ENCODE measurements around the gene GAPDH.

The GAPDH gene

DNA sequence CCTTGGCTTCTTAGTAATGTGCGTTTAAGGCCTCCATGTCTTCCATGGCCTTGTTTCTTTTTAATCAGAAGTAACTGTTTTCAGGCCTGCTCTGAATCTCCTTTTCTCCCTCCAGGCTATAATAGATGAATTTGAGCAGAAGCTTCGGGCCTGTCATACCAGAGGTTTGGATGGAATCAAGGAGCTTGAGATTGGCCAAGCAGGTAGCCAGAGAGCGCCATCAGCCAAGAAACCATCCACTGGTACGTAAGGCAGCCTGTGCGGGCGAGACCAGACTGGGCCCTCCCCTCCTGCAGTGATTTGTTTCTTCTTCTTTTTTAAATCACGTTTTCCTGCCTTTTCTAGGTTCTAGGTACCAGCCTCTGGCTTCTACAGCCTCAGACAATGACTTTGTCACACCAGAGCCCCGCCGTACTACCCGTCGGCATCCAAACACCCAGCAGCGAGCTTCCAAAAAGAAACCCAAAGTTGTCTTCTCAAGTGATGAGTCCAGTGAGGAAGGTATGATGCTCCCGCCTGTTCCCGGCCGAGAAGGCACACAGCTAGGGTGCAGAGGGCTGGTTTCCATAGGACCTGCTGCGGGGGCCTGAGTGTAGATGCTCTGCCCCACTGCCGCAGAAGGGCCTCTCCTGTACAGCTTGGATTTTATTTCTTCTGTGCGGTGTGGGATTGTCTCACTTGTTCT lies 3.6 kb upstream of the GAPDH start:
- no peak for DNase-seq

DNA sequence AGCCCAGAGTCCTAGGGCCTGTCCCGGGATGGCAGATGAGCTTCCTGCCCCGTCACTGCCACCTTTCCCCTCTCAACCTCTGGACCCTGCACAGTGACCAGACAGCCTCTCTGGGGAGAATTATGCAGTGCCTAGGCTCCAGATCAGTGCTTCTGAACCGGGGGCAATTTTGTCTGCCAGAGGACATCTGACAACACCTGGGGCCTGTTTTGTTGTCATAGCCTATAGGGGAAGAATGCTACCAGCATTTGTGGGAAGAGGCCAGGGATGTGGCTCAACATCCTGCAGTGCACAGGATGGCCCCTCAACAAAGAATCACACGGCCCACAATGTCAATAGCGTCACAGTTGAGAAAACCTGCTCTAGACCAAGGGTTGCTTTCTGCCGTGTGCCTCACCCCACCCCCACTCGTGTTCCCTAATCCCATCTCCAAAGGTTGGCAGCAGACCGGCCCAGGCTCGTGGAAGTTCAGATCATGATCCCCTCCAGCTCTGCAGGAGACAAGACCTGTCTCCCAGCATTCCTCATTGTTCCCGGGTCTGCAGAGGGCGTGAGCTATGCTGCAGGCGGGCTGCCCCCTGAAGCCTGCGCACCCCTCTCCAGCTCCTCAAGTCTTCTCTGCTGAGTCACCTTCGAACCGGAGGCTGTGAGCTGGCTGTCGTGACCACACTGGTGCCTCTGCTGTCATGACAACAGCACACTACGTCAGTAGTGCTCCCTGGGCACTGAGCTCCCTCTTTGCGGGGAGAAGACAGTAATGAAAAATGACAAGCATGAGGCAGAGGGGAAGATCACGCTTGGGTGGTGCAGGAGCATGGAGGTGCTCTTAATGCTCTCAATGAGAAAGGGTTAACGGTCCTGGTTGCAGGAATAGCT lies 2.0 kb upstream of the GAPDH start:
- DNase-seq: peak; percentile 94

DNA sequence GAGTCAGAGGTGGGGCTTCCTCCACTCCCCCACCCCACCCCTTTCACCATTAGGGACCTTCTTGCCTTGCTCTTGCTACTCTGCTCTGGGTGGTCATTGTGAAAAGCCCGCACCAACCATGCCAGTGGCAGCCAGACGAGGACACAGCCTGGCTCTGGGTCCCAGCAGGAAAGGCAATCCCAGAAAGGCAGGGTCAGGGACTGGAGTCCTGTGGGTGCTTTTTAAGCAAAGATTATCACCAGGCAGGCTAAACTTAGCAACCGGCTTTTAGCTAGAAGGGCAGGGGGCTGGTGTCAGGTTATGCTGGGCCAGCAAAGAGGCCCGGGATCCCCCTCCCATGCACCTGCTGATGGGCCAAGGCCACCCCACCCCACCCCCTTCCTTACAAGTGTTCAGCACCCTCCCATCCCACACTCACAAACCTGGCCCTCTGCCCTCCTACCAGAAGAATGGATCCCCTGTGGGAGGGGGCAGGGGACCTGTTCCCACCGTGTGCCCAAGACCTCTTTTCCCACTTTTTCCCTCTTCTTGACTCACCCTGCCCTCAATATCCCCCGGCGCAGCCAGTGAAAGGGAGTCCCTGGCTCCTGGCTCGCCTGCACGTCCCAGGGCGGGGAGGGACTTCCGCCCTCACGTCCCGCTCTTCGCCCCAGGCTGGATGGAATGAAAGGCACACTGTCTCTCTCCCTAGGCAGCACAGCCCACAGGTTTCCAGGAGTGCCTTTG lies 1.2 kb upstream of the GAPDH start:
- DNase-seq: peak; percentile 42

DNA sequence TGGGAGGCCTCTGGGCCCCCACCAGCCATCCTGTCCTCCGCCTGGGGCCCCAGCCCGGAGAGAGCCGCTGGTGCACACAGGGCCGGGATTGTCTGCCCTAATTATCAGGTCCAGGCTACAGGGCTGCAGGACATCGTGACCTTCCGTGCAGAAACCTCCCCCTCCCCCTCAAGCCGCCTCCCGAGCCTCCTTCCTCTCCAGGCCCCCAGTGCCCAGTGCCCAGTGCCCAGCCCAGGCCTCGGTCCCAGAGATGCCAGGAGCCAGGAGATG lies 729 bp upstream of the GAPDH start:
- DNase-seq: no peak

DNA sequence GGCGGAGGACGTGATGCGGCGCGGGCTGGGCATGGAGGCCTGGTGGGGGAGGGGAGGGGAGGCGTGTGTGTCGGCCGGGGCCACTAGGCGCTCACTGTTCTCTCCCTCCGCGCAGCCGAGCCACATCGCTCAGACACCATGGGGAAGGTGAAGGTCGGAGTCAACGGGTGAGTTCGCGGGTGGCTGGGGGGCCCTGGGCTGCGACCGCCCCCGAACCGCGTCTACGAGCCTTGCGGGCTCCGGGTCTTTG lies 303 bp downstream of the GAPDH start:
- no peak for DNase-seq

DNA sequence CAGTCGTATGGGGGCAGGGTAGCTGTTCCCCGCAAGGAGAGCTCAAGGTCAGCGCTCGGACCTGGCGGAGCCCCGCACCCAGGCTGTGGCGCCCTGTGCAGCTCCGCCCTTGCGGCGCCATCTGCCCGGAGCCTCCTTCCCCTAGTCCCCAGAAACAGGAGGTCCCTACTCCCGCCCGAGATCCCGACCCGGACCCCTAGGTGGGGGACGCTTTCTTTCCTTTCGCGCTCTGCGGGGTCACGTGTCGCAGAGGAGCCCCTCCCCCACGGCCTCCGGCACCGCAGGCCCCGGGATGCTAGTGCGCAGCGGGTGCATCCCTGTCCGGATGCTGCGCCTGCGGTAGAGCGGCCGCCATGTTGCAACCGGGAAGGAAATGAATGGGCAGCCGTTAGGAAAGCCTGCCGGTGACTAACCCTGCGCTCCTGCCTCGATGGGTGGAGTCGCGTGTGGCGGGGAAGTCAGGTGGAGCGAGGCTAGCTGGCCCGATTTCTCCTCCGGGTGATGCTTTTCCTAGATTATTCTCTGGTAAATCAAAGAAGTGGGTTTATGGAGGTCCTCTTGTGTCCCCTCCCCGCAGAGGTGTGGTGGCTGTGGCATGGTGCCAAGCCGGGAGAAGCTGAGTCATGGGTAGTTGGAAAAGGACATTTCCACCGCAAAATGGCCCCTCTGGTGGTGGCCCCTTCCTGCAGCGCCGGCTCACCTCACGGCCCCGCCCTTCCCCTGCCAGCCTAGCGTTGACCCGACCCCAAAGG lies 804 bp downstream of the GAPDH start:
- peak; percentile 22 for DNase-seq

DNA sequence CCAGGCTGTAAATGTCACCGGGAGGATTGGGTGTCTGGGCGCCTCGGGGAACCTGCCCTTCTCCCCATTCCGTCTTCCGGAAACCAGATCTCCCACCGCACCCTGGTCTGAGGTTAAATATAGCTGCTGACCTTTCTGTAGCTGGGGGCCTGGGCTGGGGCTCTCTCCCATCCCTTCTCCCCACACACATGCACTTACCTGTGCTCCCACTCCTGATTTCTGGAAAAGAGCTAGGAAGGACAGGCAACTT lies 1.3 kb downstream of the GAPDH start:
- DNase-seq: no peak

DNA sequence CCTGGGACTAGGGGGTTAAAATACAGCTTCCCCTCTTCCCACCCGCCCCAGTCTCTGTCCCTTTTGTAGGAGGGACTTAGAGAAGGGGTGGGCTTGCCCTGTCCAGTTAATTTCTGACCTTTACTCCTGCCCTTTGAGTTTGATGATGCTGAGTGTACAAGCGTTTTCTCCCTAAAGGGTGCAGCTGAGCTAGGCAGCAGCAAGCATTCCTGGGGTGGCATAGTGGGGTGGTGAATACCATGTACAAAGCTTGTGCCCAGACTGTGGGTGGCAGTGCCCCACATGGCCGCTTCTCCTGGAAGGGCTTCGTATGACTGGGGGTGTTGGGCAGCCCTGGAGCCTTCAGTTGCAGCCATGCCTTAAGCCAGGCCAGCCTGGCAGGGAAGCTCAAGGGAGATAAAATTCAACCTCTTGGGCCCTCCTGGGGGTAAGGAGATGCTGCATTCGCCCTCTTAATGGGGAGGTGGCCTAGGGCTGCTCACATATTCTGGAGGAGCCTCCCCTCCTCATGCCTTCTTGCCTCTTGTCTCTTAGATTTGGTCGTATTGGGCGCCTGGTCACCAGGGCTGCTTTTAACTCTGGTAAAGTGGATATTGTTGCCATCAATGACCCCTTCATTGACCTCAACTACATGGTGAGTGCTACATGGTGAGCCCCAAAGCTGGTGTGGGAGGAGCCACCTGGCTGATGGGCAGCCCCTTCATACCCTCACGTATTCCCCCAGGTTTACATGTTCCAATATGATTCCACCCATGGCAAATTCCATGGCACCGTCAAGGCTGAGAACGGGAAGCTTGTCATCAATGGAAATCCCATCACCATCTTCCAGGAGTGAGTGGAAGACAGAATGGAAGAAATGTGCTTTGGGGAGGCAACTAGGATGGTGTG lies 1.9 kb downstream of the GAPDH start:
- no peak for DNase-seq

DNA sequence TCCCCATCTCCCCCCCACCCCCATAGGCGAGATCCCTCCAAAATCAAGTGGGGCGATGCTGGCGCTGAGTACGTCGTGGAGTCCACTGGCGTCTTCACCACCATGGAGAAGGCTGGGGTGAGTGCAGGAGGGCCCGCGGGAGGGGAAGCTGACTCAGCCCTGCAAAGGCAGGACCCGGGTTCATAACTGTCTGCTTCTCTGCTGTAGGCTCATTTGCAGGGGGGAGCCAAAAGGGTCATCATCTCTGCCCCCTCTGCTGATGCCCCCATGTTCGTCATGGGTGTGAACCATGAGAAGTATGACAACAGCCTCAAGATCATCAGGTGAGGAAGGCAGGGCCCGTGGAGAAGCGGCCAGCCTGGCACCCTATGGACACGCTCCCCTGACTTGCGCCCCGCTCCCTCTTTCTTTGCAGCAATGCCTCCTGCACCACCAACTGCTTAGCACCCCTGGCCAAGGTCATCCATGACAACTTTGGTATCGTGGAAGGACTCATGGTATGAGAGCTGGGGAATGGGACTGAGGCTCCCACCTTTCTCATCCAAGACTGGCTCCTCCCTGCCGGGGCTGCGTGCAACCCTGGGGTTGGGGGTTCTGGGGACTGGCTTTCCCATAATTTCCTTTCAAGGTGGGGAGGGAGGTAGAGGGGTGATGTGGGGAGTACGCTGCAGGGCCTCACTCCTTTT lies 2.7 kb downstream of the GAPDH start:
- no peak for DNase-seq

DNA sequence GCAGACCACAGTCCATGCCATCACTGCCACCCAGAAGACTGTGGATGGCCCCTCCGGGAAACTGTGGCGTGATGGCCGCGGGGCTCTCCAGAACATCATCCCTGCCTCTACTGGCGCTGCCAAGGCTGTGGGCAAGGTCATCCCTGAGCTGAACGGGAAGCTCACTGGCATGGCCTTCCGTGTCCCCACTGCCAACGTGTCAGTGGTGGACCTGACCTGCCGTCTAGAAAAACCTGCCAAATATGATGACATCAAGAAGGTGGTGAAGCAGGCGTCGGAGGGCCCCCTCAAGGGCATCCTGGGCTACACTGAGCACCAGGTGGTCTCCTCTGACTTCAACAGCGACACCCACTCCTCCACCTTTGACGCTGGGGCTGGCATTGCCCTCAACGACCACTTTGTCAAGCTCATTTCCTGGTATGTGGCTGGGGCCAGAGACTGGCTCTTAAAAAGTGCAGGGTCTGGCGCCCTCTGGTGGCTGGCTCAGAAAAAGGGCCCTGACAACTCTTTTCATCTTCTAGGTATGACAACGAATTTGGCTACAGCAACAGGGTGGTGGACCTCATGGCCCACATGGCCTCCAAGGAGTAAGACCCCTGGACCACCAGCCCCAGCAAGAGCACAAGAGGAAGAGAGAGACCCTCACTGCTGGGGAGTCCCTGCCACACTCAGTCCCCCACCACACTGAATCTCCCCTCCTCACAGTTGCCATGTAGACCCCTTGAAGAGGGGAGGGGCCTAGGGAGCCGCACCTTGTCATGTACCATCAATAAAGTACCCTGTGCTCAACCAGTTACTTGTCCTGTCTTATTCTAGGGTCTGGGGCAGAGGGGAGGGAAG lies 3.5 kb downstream of the GAPDH start:
- peak; percentile 37 for DNase-seq

DNA sequence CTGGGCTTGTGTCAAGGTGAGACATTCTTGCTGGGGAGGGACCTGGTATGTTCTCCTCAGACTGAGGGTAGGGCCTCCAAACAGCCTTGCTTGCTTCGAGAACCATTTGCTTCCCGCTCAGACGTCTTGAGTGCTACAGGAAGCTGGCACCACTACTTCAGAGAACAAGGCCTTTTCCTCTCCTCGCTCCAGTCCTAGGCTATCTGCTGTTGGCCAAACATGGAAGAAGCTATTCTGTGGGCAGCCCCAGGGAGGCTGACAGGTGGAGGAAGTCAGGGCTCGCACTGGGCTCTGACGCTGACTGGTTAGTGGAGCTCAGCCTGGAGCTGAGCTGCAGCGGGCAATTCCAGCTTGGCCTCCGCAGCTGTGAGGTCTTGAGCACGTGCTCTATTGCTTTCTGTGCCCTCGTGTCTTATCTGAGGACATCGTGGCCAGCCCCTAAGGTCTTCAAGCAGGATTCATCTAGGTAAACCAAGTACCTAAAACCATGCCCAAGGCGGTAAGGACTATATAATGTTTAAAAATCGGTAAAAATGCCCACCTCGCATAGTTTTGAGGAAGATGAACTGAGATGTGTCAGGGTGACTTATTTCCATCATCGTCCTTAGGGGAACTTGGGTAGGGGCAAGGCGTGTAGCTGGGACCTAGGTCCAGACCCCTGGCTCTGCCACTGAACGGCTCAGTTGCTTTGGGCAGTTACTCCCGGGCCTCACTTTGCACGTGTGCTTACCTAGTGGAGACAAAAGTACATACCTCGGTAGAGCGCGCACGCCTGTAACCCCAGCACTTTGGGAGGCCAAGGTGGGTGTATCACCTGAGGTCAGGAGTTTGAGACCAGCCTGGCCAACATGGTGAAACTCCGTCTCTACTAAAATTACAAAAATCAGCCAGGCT lies 4.3 kb downstream of the GAPDH start:
- DNase-seq: peak; percentile 18

DNA sequence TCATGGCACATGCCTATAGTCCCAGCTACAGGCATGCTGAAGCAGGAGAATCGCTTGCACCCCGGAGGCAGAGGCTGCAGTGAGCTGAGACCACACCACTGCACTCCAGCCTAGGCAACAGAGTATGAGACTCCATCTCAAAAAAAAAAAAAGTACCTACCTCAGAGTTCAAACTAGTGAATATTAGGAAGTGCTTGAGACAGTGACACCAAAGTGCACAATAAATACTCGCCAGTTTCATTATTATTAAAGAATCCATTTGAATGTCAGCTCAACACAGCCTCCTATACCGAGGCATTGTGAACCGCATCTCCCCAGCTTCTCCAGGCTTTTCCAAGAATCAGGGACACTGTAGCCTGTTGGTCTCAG lies 5.0 kb downstream of the GAPDH start:
- DNase-seq: no peak

DNA sequence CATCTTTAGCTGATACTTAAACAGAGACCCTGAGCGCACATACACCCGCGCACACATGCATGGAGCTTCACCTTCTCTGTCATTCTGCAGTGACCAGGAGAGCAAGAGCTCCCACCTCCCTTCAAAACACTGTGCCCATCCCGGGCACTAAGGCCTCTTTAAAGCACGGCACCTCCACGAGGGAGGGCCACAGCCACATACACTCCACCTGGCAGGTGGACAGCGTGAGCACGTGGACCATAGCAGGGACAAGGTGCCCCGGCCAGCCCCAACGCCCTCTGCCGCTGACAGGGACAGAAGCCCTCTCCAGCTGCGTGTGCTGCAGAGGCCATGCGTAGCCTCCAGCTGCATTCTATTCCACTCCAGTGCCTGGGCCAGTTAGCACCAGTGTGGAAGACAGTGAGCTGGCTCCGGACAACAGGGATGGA lies 5.4 kb downstream of the GAPDH start:
- no peak for DNase-seq

DNA sequence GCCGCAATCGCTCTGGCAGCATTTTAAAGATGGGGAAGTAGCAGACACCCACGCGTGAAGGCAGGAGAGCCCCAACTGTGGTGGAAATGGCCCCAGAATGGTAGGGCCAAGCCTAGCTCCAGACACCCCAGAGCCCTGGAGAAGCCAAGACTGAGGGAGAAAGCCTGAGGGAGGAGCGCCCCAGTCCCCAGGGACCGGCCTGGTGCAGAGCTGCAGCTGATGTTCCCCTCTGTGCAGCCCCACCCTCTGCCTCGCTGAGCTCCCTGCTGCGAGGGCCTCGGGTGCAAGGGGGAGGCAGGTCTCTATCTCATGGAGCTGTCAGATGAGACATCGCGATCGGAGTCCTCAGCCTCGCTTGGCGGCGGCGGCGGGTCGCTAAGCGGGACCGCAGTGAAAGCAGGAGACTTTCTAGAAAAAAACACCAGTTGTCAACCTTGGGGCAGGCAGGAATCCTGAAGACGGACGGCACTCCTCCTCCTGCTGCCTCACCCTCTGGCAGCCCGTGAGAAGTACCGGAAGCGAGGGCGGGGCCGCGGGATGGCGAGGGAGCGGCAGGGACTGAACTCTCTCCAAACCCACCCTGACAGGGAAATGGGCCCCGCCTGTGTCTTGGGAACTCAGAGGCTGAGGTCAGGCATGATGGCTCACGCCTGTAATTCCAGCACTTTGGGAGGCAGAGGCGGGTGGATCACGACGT lies 6.0 kb downstream of the GAPDH start:
- DNase-seq: peak; percentile 80

DNA sequence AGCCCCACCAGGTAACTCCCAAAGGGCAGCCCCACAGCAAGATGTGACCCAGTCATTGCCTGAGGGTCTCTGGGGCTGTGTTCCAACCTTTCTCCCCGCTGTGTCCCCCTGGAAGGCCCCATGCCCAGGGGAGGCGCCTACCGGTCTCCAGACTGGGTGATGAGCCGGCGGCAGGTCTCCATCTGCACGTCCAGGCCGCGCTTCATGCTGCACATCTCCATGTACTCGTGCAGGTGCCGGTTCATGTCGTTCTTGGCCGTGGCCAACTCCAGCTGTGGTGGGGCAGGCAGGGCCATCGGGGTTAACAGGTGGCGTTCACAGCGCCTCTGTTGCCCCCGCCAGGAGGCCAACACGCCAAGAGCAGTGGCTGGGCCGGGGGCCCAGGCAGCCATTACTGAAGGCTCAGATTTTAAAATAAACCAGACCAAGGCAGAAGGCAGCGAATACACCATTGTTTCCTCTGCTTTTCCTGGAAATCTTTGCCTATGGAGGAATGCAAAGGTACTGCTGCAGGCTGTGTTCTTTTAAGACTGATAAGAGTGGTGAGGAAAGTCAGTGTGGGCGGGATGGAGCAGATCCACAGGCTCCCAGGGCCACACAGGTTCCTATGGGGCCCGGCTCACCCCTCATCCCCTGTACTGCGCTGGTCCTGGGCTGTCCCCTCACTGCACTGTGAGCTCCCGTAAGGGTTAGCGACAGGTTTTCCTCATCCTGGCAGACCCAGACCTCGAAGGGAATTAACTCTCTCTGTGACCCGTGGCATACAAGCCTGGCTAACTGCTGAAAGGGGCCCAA lies 7.3 kb downstream of the GAPDH start:
- DNase-seq: no peak

DNA sequence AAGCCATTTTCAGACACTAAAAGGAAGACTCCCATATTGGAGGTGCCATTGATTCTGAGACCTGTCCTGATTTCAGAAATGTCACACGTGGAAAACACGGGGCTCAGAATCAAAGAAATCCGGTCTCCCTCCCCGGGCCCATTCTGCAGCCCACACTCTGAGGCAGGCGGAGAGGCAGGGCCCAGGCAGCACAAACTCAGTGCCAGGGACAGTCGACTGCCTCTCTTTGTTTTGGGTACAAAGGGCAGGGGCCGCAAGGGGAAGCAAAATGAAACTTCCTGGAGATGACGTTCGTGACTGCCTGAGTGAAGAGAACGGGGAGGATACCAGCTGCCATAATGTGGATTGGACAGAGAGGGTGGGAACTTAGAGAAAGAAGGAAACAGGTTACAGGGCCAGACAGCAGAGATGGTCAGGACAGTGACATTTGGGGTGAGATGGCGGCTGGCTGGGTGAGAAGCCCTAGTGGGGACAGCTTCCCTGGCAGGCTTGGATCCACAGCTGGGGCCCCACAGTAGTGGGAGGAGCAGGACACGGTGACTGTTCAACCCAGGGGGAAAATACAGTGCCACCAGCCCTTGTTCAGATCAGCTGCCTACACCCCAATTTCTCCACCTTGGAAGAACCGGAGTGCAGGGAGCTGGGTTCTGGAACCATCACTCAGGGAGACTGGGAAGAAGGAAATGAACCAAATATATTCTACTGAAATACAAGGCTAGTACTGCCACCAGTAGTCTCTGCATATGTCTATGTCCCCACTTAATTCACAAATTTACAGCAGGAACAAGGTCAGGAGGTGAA lies 8.1 kb downstream of the GAPDH start:
- no peak for DNase-seq

DNA sequence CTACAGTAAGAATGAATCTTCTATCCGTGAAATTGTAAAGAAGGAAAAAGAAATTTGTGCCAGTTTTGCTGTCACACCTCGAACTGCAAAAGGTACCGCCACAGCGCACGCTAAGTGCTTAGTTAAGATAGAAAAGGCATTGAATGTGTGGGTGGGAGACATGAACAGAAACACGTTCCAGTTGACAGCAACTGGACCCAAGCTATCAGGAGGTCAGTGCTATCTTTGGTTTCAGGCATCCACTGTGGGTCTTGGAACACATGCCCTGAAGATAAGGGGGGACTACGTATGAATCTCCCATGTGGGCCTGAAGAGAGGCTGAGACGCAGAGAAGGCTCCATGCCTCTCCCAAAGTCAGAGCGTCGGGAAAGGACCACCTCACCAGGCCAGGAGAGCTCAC lies 11.7 kb downstream of the GAPDH start:
- no peak for DNase-seq

DNA sequence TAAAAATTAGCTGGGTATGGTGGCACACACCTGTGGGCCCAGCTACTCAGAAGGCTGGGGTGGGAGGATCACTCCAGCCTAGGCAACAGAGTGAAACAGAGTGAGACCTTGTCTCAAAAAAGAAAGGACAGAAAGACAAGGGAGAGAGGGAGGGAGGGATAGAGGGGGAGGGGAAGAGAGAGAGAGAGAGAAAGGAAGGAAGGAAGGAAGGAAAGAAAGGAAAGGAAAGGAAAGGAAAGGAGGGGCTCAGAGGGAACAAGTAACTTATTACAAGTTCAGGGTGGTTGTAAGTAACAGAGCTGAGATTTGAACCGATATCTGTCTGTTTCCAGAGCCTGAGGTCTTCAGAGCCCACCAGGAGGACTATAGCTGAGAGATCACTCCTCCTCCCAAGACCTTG lies 13.2 kb downstream of the GAPDH start:
- DNase-seq: no peak
